Transverse colon (tissue), 4 donors: ENCODE results near the gene KDM5C. TPM values are rescaled to one million over a fixed set of nuclear protein-coding genes. Genes with fewer than 3 reads are reported as not detected.
A peak's percentile ranks its signal among the peaks of the same experiment; 100 is the strongest.

Experiments used
- DNase-seq: peaks from one replicate; pipeline ENCODE4 v3.0.0-alpha.2; 2019
- H3K27ac ChIP-seq, 4 donors: fragments of 200-600 bp; sonication (generic); 2 replicates each; pipeline ENCODE4 v1.5.1; 2016 to 2018; ENCODE audit warnings: inconsistent platforms in 4 of 4
- H3K27me3 ChIP-seq: fragments of 200-600 bp; sonication (generic); 2 replicates; pipeline ENCODE4 v1.5.1; 2017; ENCODE audit warnings: inconsistent platforms
- H3K36me3 ChIP-seq, 4 donors: fragments of 200-600 bp; sonication (generic); 2 replicates each; pipeline ENCODE4 v1.5.1; 2017 to 2019; ENCODE audit warnings: inconsistent platforms in 4 of 4
- H3K4me1 ChIP-seq, 4 donors: fragments of 200-600 bp; sonication (generic); 2 replicates each; pipeline ENCODE4 v1.5.1; 2017 to 2020; ENCODE audit warnings: inconsistent platforms in 4 of 4
- H3K4me3 ChIP-seq, 4 donors: fragments of 200-600 bp; sonication (generic); 1 replicate in 1 of 4; 2 replicates in 3 of 4; pipeline versions ENCODE4 v1.5.1 to v1.6.1; 2017 to 2019; ENCODE audit warnings: inconsistent platforms in 4 of 4
- H3K9me3 ChIP-seq, 2 donors: fragments of 200-600 bp; sonication (generic); 2 replicates each; pipeline ENCODE4 v1.5.1; 2017 to 2019; ENCODE audit warnings: inconsistent platforms in 2 of 2
- EP300 ChIP-seq: sonication (generic); formaldehyde crosslinking; IDR thresholded peaks from one replicate; pipeline ENCODE4 v1.6.1; 2017; ENCODE audit warnings: antibody characterized with exemption, low read depth
- POLR2A ChIP-seq: fragments of 450-650 bp; IDR thresholded peaks from one replicate; pipeline ENCODE4 v1.6.1; 2016; ENCODE audit warnings: antibody characterized with exemption, mild to moderate bottlenecking, moderate library complexity
- POLR2AphosphoS5 ChIP-seq, 3 donors: sonication (generic); formaldehyde crosslinking; IDR thresholded peaks; one replicate each; pipeline ENCODE4 v1.6.1; 2016; ENCODE audit warnings: antibody characterized with exemption in 3 of 3
- WGBS, 2 donors: methylation state at CpG; one replicate each; pipeline ENCODE4 v1.1.5; 2018; ENCODE audit warnings: low coverage in 1 of 2; 5-methylcytosine and 5-hydroxymethylcytosine counted together
- in situ Hi-C, 4 donors: fragments of 200-750 bp; cut with MboI; loops; one replicate each; pipeline versions ENCODE4 v1.15.0 to v1.15.1; 2017; ENCODE audit warnings: low sequenced_read_pairs in 3 of 4, low pct_ligation_motif_present in 1 of 4, low pct_unique_long_range_greater_than_20kb in 1 of 4
- intact Hi-C: fragments of 100-400 bp; cut with DNase I; formaldehyde crosslinking; loops from one replicate; pipeline ENCODE4 v1.15.1; 2023; ENCODE audit warnings: low total_unique reads
- total RNA-seq, 4 donors: library from RNA; depleted of rRNA; stranded (reverse); fragments of >200 nt; gene quantifications; one replicate each; pipeline ENCODE4 v1.1.0, GENCODE V29; 2016
- TF ChIP-seq, protein P1 (sequence below), 5 experiments: fragments of 200-600 bp in 3 of 5; fragments of 450-650 bp in 2 of 5; sonication (generic) in 3 of 5; IDR thresholded peaks; 1 replicate in 2 of 5; 2 replicates in 3 of 5; pipeline ENCODE4 v1.5.1; 2016 to 2017; ENCODE audit warnings: antibody characterized with exemption in 5 of 5, inconsistent platforms in 3 of 5, mild to moderate bottlenecking in 2 of 5, moderate library complexity in 1 of 5

The KDM5C gene
- total RNA-seq: 100 to 1,000 TPM in 3 of 4 donors, 10 to 100 TPM in 1; 68.4 to 387 (median 124) TPM

DNA sequence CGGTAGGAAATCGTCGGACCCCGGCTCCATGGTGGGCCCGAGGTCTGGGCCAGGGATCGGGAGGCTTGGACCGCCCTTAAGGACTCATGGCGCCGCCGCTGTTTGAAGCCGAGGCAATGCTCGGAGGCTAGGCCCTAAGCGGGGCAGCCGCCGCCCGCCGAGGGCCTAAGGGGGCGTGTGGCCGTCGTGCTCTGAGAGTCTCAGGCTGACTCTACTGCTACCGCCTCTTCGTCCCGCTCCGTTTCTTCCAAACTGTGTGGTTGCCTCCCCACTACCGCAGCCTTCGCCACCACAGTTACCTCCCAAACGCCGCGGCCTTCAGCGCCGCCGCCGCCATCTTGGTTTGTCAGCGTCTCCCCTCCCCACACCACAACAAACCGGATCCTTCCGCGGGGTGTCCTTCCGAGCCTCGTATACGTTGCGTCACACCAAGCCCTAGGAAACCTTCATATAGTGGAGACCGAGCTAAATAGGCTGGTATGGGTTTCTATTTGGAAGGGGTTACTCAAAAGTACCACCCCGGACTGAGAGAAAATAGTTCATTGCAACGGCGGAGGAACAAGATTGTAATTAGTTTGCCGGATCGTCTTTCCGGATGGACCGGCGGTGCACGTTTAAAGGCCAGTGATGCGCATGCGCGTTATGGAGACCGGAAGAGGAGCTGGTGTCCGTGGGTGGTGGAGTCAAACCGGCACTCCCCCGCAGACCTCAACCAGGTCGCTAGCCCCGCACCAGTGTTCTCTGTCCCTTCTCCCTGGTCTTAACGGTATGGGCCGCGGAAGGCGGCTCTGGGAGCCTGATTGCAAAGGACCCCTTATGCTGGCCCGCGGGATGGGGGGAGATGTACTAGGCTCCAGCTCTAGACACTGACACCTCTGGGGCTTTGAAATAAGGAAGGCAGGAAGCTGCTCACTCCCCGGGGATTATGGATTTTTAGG is at the start of gene KDM5C:
Gene KDM5C (minus strand): TSS at position 348 of the 938 bp plus-strand sequence. CDS start 318 bp downstream, at position 30.
- no peaks in the 10 kb centered on the region for H3K9me3 ChIP-seq
- in situ Hi-C loops: no loop called here
- intact Hi-C loops: no loop called here

DNA sequence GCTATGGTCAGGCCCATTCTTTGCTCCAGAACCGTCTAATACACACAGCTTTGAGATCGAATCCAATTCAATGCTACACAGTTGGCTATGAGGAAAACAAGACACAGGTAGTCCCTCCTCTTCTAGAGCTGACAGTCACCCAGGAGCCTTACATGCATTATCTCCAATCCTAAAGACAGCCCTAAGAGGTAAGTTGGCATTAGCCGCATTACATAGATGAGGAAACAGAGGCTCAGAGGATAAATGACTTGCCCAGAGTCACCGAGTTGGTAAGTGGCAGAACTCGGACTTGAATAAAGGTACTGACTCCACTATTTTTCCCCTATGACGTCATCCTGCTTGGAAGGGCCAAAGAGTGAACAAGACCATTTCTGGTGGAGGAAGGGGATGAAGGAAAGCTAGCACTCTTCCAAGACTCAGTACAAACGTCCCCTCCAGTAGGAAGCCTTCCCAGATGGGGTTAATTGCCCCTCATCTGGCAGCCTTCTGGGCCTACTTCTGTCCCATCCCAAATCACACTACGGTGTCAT is 47.9 kb upstream of the KDM5C start:
- no peaks in the 10 kb centered on the region for H3K9me3 ChIP-seq
- intact Hi-C loops: no loop called here
- H3K27me3 ChIP-seq: no peaks in the 10 kb centered on the region
- no peak for DNase-seq
- in situ Hi-C loops: no loop called here
- 63 to 90% methylated on average over 2 to 8 of the region's 8 CpGs for WGBS, 2 donors
- H3K36me3 ChIP-seq: no peaks in the 10 kb centered on the region
- TF ChIP-seq POLR2A (no peak), EP300 (no peak), POLR2AphosphoS5 (IDR thresholded peaks at IDR 0.05) (no peak)
- TF ChIP-seq, protein P1, sequence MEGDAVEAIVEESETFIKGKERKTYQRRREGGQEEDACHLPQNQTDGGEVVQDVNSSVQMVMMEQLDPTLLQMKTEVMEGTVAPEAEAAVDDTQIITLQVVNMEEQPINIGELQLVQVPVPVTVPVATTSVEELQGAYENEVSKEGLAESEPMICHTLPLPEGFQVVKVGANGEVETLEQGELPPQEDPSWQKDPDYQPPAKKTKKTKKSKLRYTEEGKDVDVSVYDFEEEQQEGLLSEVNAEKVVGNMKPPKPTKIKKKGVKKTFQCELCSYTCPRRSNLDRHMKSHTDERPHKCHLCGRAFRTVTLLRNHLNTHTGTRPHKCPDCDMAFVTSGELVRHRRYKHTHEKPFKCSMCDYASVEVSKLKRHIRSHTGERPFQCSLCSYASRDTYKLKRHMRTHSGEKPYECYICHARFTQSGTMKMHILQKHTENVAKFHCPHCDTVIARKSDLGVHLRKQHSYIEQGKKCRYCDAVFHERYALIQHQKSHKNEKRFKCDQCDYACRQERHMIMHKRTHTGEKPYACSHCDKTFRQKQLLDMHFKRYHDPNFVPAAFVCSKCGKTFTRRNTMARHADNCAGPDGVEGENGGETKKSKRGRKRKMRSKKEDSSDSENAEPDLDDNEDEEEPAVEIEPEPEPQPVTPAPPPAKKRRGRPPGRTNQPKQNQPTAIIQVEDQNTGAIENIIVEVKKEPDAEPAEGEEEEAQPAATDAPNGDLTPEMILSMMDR (IDR thresholded peaks at IDR 0.05): no peak
- no peaks in the 10 kb centered on the region for H3K4me1 ChIP-seq
- H3K27ac ChIP-seq: no peak overlapping the region
- no peak overlapping the region for H3K4me3 ChIP-seq

More for the DNA sequence above, at the start of gene KDM5C:
- WGBS, 2 donors: 0% methylated on average over 63 of the region's 67 CpGs; no CpG with 5 or more reads in 1 of the 2 donors
- H3K4me1 ChIP-seq: peaks cover 16 to 31% (median 23%) of the 10 kb centered on the region in 4 donors
- no peaks in the 10 kb centered on the region for H3K27me3 ChIP-seq
- H3K36me3 ChIP-seq: no peaks in the 10 kb centered on the region
- peak within 1 kb of the TSS; percentile 76 to 98 (median 83) for H3K4me3 ChIP-seq
- TF ChIP-seq POLR2A: peak; percentile 72
- TF ChIP-seq EP300: no peak
- TF ChIP-seq, protein P1 (IDR thresholded peaks at IDR 0.05): no peak
- TF ChIP-seq POLR2AphosphoS5 (IDR thresholded peaks at IDR 0.05): peak; percentile 55 to 87 (median 64)
- peak within 1 kb of the TSS; percentile 85 to 92 (median 88) for H3K27ac ChIP-seq
- peak; percentile 95 for DNase-seq

DNA sequence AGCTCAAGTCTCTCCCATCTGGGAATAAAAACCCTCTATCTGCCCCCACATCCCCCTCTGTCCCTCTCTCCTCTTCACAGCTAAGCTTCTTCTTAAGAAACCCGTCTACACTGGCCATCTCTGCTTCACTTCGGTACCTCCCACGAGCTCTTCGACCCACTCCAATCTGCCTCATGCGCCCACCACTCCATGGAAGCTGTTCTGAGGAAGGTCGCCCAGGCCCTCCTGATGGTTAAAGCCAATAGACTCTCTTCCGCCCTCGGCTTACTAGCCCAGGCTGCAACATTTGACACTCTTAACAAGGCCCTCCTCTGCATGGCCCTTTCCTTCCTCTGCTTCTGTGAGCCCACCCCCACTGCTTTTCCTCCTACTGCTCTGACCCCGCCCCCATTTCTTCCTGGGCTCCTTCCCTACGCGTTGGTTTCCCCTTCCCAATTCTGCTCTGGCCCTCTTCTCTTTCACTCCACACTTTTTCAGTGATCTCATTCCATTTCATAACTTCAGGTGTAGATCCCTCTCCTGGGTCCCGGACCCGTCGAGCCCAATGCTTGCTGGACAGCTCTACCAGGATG is 44.6 kb upstream of the KDM5C start:
- no peak for DNase-seq
- TF ChIP-seq POLR2AphosphoS5 (IDR thresholded peaks at IDR 0.05) (no peak), EP300 (no peak), POLR2A (no peak)
- TF ChIP-seq, protein P1 (IDR thresholded peaks at IDR 0.05): no peak
- no peaks in the 10 kb centered on the region for H3K9me3 ChIP-seq
- H3K27me3 ChIP-seq: no peaks in the 10 kb centered on the region
- in situ Hi-C loops (no loop called here), intact Hi-C loops (no loop called here)
- 83% methylated on average over 14 of the region's 14 CpGs; no CpG with 5 or more reads in 1 of the 2 donors for WGBS, 2 donors
- peaks cover 0 to 16% (median 6%) of the 10 kb centered on the region in 4 donors for H3K4me1 ChIP-seq
- no peaks in the 10 kb centered on the region for H3K36me3 ChIP-seq
- no peak overlapping the region for H3K27ac ChIP-seq
- no peak overlapping the region for H3K4me3 ChIP-seq

DNA sequence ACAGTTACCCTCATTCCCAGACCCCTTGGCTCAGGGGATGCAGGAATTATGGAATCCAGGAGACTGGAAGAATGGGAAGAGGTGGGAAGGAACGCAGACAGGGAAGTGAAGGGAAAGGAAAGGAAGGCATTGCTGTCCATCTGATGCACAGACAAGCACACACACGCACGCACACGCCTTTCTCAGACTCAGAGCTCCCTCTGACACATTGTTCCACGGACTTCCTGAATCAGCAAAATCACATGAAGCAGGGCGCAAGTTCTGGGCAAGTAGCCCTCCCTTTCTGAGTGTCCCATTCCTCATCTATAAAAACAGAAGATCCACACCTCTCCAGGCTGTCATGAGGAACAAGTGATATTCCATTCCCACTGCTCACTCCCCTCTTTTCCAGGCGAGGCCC is 43.2 kb upstream of the KDM5C start:
- in situ Hi-C loops (no loop called here), intact Hi-C loops (no loop called here)
- no peaks in the 10 kb centered on the region for H3K9me3 ChIP-seq
- H3K36me3 ChIP-seq: no peaks in the 10 kb centered on the region
- no peaks in the 10 kb centered on the region for H3K27me3 ChIP-seq
- TF ChIP-seq POLR2AphosphoS5 (IDR thresholded peaks at IDR 0.05): no peak
- TF ChIP-seq, protein P1 (IDR thresholded peaks at IDR 0.05): no peak
- TF ChIP-seq POLR2A: no peak
- no peak for TF ChIP-seq EP300
- peaks cover 0 to 16% (median 6%) of the 10 kb centered on the region in 4 donors for H3K4me1 ChIP-seq
- no peak overlapping the region for H3K4me3 ChIP-seq
- 60 to 65% methylated on average over 1 to 7 of the region's 7 CpGs for WGBS, 2 donors
- DNase-seq: no peak
- no peak overlapping the region for H3K27ac ChIP-seq
